8988T (cell line): ENCODE measurements around the gene HDAC4.
A peak's percentile ranks its signal among the peaks of the same experiment; 100 is the strongest.
"Not testable (repeated sequence)": the region's sequence is repeated elsewhere in the genome, so short reads cannot be mapped to it uniquely, and the experiment has no call there.

Experiments
- DNase-seq: peaks from one replicate; pipeline ENCODE4 v3.0.0; 2011

The HDAC4 gene

DNA sequence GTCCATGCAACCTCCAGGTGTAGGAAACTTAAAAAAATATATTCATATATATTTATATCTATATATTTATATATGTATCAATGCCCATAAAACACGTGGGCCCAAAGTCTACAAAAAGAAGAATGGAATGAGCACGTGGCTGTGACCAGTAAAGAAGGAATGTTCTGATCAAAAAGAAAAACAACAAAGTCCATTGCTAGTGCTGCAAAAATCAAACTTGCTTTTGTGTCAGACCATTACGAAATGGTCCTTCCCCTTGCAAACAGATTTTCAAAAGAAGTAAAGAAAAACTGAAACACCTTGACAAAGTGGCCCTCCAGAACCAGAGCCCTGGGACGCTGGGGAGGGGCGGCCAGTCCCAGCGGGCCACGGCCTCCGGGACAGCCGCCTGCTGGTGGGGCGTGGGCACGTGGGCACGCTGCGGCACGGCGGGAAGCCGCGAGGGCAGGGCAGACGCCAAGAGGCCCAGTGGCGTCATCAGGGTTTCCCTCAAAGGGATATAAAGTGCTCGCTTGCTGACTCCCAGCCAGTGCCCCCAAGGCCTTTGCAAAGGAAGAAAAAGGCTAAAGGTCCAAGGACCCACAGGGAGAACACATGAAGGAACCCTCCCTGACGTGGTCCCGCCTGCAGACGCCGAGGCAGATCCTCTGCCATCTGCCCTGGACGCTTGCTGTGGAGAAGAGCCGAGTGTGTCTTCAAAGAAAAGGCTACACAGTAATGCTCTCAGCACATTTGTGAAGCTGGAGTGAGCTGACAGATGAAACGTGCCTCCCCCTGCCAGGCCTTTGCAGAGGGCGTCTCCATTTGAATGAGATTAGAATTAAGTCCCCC is 351.2 kb downstream of the HDAC4 start:
- DNase-seq, result no peak

DNA sequence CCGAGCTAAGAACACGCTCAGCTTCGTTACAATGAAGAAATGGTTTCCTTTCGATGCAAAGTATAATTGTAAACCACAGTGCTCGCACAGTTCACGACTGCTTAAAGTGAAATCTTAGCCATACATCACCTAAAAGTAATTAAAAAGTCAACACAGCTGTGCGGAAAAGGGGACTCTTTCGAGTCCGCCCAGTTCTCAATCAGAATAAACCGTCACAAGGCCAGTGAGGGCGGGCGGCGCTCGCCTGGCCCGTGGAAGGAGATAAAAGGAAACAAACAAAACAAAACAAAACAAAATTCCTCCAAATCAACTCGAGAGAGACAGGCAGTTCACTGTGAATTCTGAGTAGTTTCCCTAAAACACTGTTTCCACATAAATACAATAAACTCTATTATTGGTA is 352.1 kb downstream of the HDAC4 start:
- DNase-seq, result no peak

DNA sequence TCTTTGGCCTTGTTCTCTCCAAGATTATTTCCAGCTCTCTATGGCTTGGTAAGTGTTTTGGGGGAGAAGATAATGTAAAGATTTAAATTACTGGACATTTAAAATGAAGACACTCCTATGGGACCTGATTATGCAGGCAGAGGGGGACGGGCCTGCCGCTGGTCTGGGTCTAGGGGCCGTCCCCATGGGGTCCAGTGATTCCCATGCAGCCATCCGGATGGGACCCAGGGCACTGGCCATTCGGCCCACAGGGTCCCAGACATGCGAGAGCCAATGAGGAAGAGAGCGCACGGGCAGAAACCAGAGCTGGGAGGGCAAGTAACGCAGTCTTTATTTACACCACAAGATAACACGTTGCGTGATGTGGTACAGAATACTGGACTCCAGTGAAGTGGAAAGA is 353.0 kb downstream of the HDAC4 start:
- no peak for DNase-seq

DNA sequence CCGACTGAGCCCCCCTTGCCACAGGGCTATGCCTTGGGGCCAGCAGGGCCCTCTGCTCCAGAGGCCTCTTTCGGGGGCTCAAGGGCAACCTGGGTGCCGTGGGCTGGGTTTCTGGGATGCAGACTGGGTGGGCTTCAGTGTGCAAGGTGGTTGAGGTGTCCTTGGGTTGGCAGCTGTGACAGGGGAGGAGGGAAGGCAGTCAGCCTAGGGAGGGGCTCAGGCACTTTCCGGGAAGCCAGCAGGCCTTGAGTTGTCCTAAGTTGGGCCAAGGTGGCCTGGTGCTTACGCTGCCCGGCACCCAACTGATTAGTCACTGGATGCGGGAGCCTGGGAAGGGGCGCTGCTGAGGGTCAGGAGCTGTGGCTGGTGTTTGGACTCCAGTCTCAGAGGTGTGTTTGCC is 353.4 kb downstream of the HDAC4 start:
- DNase-seq, result no peak

DNA sequence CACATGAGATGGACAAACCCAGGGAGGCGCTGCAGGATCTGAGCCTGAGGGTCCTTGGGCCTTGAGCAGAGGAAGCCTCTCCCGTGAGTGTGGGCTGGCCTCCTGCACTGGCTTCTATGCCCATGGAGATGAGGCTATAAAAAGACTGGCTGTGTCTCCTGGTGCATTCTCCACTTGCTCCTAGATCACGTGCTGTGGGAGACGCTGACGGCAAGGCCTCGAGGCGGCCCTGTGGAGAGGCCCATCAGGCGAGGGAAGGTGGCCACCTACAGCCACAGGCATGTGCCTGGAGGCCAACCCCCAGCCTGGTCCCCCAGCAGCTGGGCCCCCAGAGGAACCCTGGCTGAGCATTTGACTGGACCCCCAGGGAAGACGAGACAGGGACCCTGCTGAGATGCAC is 354.0 kb downstream of the HDAC4 start:
- no peak for DNase-seq

DNA sequence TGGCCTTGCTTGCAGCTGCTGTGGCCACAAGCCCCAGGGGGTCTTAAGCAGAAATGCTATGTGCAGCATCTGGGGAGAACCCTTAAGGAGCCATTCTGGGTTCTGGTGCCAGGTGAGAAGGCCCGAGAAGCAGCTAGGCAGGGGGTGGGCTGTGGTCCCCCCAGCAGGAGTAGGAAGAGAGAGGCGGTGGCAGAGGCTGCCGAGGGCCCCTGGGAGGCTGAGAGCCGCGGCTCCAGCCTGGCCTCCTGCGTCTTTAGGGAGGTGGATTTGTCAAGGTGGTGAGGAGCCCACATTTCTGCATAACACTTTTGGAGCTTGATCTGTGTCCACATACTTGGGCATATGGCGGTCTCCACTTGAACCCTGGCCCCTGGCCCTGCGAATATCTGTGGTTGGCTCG is 356.5 kb downstream of the HDAC4 start:
- DNase-seq, result no peak

DNA sequence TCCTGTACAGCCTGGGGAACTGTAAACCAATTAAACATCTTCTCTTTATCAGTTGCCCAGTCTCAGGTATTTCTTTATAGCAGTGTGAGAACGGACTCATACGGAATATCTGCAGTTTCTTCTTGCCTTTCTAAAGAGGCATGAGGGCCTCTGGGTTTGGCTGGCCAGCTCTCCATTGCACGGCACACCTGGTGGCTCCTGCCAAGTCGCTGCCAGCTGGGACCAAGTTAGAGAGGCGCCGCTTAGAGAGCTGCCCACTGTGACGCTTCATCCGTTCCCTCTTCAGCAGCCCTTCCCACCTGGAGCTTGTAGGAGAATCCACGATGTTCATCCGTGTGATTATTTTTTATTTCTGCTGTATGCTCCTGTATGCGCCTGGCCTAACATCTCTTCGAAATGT is 357.5 kb downstream of the HDAC4 start:
- no peak for DNase-seq

DNA sequence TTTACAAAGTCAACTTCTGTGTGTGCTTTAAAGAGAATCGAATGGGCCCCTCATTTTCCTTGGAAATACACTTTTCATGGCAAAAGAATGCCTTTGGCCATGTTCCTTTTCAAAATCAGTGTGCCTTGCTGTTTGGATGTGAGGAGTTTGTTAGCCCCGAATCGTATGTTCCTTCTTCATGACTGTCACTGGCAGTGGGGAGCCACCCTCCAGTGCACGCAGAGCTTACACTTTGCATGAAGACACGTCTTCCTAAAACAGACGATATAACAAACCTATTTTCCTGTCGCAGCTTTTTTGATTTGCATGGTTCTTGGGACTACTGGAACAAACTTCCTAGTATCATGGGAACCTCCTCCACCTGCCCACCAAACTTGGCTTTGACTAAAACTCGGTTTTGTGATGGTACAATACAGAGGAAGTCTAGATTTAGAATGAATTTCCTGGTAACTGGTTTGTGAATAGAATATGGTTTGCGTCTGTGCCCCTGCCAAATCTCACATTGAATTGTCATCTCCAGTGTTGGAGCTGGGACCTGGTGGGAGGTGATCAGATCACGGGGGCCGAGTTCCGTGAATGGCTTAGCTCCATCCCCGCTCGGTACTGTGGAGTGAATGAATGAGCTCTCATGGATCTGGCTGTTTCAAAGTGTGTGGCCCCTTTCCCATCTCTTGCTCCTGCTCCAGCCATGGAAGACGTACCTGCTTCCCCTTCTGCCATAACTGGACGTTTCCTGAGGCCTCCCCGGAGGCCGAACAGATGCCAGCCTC is 358.1 kb downstream of the HDAC4 start:
- no peak for DNase-seq

DNA sequence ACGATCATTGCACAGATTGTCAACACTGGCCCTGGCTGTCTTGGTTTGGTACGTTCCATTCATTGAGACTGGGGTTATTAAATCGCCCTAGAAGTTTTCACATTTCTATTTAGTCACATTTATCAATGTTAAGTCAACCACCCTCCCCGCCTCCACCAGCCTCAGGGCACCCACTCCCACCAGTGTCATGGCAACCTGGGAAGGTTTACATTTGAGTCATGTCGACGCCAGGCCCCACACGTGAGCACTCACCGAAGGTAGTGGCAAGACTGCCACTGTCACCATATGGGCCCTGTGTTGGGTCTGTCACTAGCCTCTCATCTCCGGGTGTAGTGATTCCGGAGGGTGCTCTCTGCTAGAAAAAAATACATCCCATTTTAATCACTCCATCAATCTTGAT is 358.8 kb downstream of the HDAC4 start:
- no peak for DNase-seq

DNA sequence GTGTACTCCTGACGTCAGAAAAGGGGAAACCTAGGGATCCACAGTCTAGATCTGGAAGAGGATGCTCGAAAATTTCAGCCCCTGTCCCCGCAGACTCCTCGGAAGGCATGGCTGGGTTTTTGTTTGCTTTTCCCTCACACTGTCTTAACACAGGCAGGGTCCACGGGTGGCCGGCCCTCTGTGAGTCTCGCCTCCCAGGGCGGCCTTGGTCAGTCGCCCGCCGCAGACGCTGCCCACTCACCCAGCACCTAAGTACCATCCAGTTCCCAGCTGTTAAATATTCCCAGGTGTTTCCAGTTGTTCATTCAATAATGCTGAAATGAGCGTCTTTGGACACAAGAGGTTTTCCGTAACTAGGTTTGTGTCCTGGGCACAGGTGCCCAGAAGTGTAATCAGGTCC is 359.8 kb downstream of the HDAC4 start:
- no peak for DNase-seq

DNA sequence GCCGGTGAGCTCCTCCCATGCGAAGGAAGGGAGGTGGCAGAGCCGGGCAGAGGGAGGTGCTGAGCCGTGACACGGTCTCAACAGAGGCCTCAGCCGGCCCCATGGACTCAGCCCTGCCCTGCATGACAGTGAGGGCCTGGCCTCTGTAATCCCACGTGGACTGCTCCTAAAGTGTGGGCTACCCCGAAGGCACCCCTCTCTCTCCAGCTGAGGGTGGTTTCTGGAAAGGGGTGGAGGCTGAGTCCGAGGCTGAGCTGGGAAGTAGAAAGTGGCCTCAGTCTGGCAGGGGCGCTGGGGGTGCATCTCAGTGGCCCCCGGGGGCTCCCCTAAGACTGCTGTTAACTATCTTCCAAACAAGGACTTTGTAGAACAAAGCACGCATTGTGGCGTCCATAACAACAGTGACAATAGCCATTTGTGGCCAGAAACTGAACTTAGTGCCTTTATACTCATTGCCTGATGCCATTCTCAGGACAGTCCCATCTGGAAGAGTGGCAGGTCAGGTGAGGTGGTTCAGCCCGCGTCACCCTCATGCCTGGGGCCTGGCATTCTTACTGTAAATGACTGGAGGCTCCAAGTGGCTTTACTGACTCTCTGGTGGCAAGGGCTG is 360.6 kb downstream of the HDAC4 start:
- DNase-seq, result no peak

DNA sequence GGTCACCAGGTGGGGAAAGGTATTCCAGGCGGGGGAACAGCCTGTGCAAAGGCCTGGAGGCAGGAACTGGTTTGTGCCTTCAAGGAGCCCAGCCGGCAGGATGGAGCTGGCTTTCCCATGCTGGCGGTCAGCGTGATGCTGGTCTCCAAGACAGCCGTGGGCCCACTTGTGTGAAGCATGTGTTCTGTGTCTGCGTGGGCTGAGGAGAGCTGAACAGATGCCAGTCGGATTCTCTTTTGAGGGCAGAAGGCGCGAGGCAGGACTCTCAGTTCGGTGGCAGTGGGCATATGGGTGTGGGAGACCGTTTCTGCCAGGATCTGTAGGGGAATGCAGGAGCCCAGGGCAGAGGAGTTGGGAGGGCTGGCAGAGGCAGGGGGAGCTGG is 361.4 kb downstream of the HDAC4 start:
- DNase-seq, result no peak

DNA sequence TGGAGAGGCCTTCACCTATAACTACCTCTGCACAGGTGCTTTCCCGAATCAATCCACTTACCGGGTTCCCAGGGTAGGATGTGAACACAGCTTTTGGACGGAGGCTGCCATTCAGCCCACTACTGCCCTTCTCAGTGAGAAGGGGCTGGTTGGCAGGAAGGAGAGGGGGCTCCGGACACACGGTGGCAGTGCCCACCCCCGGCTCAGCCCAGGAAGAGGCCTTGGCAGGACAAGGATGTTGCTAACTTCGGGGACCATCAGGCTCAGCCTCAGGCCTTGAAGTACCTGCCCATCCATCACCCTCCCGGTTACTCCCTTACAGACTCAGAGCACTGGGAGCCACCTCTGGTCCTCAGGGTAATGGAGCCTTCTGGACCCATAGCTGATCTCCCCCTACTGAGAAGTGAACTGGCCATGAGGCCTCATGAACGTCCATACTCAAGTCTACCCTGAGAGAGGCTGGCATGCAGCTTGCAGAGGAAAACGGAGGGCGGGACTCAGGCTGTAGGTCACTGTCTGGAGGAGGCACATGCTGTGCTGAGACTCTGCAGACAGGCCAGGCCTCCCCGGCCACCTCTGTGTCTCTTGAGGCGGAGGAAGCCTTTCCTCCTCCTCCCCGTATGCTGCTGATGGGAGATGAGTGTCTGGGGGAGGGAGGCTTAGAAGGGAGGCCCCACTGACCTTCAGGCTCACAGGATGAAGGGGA is 361.9 kb downstream of the HDAC4 start:
- no peak for DNase-seq

DNA sequence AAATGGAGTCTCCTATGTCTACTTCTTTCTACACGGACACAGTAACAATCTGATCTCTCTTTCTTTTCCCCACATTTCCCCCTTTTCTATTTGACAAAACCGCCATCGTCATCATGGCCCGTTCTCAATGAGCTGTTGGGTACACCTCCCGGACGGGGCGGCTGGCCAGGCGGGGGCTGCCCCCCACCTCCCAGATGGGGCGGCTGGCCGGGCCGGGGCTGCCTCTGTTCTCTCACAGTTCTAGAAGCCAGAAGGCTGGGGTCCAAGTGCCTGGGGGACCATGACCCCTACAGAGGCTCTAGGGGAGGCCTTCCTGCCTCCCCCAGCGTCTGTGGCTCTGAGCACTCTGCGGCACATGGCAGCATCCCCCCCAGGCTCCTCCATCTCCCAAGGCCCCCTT is 362.5 kb downstream of the HDAC4 start:
- DNase-seq, result not testable (repeated sequence)

DNA sequence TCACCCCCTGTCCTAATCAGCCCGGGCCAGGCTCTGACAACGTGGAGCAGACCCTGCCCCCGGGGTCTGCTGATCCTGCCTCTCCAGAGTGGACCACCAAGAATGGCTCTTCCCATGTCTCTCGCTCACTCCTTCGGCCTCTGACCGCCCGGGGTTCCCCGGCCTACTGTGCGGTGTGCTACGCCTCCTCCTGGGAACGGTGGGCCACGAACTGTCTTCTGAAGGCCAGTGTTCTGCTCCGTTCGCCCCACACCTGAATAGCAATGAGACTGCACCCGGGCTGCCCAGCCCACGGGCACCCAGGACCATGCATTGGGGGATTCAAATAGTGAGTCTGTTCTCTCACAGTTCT is 363.3 kb downstream of the HDAC4 start:
- no peak for DNase-seq

DNA sequence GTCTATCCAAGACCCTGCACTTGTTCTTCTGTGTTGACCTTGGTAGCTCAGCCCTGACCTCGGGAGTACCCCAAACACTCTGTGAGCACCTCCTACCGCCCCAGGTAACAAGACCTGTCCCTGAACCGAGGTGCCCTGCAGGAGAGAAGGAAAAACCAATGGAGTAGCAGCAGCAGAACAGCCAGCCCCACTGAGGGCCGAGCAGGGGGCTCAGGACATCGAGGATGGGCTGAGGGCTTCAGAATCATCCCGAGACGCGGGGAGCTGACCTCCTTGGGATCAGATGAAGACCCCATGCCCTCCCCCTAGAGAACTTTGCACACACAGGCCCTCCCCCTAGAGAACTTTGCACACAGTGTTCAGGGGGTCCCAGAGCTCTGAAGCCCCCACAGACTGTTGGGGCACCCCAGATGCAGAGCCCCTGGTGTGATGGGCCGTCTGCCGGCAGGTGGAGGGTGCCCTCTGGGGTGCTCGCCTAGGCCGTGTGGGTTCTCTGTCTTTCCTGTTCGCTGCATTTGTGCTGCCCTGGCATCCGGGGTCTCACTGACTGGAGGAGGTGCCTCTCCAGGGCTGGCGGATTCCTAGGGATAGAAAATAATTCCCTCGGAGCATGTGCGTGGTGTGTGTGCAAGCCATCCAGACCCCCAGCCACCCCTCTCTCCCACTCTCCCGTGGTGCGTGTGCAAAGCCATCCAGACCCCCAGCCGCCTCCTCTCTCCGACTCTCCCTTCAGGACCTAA is 363.8 kb downstream of the HDAC4 start:
- no peak for DNase-seq

DNA sequence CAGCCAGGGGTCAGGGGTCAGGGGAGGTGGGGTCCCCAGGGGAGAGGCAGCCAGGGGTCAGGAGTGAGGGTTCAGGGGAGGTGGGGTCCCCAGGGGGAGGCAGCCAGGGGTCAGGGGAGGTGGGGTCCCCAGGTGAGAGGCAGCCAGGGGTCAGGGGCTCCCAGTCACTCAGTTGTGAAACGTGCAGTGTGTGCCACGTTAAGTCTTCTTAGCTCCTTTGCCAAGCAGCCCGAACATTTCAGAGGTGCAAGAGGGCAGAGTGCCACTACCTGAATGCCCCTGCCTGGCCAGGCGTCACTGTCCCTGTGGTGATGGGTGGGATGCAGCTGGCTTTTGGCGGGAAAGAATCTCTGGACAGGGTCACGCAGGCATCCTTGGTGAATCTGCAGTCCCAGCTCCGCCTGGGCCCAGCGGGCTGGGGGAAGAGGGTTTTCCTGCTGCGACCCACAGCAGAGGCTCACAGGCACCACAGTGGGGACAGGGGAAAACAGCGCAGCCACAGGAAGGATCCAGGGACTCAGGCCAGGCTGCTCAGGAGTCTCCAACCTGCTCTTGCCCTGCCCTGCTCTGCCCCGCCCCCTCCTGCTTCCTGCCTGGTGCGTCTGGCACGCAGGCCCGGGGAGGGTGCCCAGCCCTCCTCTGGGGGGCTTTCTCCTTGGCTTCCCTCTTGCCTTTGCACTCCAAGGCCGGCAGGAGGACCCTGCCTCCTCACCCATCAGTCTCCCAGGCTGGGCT is 364.7 kb downstream of the HDAC4 start:
- DNase-seq, result no peak

DNA sequence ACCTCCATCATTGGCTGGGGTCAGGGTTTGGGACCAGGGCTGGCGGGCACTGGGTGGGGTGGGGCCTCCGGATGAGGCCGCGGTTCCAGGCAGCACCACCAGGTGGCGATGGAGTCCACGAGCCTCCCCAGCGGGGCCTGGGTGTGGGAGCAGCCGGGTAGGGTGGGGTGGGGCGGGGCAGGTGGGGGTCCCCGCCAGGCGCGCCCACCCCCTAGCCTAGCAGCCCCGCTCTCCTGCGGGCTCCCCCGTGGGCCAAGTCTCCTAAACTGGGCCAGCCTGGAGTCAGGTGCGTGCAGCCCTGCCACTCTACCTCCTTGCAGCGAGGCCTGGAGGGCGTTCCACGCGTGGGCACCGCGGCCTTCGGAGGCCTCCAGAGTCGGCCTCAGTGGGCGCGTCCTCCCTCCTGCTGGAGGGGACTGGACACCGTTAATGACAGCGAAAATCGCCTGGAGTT is 365.4 kb downstream of the HDAC4 start:
- DNase-seq, result peak; percentile 99

DNA sequence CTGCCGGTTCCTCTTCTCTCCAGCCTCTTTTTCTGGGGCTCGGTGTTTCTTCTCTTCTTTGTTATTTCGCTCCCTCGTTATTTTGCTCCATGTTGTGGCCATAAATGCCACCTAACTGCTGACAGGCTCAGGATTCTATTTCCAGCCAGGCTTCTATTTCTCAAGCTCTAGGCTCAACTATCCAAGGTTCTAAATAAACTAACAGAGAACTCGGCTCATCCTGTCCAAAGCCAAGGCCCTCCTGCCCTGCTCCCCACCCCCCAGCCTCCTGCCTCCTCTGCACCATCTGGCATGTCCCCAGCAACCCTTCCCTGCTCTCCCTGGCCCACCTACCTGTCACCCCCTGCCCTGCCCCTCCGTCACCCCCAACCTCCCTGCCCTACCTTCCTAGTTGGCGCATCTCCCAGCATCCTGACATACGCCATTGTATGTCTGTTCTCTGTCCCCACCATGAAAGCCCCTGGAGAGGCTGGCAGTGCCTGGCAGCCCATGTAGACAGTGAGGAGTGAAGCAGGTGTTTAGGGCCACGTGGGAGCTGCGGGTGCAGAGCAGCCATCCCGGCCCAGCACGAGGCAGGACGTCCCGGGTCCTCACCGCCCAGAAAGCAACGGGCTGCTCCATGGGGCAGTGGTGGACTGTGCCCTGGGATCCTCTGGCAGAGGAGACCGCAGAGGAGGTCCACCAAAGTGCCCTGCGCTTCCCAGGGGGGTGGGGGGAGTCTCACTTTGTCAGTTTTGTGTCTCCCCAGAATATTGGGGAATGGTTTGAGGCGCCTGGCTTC is 366.1 kb downstream of the HDAC4 start:
- DNase-seq, result no peak

DNA sequence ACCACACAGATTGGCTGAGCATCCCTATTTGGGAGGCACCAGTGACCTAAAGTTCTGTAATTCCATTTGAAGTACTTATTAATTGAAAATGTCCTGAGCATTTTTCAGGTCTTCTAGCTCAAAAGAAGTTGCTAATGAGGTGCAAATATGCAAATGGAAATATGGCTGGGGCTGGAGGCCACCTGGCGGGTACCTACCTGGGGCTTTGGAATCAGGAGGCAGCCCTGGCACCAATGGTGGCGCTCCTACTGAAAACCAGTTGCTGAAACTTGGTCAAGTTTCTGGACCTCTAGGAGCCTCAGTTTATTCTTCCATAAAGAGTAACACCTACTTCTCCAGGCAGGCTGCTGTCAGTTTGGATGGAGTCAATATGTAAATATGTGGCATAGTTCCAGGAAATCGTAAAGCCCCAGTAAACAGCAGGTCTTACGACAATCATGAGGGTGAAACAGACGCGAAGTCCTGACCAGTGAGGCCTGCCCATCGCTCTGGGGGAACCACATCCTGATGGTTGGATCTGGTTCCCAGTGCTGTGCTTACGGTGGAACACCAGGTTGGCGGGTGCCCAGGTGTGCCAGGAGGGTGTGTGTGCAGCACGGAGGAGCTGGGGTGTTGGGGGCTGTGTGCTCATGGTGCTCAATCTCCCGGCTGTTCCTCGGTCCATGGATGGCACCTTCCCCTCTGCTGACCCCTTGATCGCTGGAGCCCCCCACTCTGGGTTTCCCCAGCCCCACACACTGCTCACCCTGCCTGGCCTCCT is 366.8 kb downstream of the HDAC4 start:
- DNase-seq, result no peak
